ENCODE measurements around the gene CPED1.

CPED1 gene

GRCh38 chr7:121126801-121127534 lies 138.5 kb downstream of the CPED1 start:
- TF ChIP-seq EZH2 (optimal IDR thresholded peaks at IDR 0.05; ENCODE audit: low read depth, low read length) (no peak), CTCF (IDR thresholded peaks at IDR 0.05; ENCODE audit: low read length) (peak; percentile 39), EZH2phosphoT487 (IDR thresholded peaks at IDR 0.05; ENCODE audit: low read length) (no peak)
- Histone ChIP-seq H3K9me2 (replicated peaks; ENCODE audit: insufficient read depth, low read length) (no peaks in the 10 kb centered on the region), H4K20me1 (ENCODE audit: insufficient read depth, low read length) (no peaks in the 10 kb centered on the region), H3K79me2 (ENCODE audit: low read length) (no peaks in the 10 kb centered on the region), H3K4me3 (ENCODE audit: low read length) (no peak overlapping the region), H3K9me3 (replicated peaks; ENCODE audit: insufficient read depth, low read length) (no peaks in the 10 kb centered on the region), H3K4me1 (ENCODE audit: low read length) (no peaks in the 10 kb centered on the region), H3K36me3 (replicated peaks; ENCODE audit: insufficient read depth, low read length) (no peaks in the 10 kb centered on the region), H2AFZ (ENCODE audit: low read length) (no peak overlapping the region), H3K9ac (ENCODE audit: low read length) (no peak overlapping the region), H3K4me2 (ENCODE audit: low read depth, low read length) (no peak overlapping the region), H3F3A (ENCODE audit: insufficient read depth, low read length) (no peaks in the 10 kb centered on the region), H3K27ac (ENCODE audit: low read length) (no peak overlapping the region), H3K27me3 (replicated peaks; ENCODE audit: insufficient read depth, low read length) (no peaks in the 10 kb centered on the region)
- peak; percentile 51 for DNase-seq

DNA sequence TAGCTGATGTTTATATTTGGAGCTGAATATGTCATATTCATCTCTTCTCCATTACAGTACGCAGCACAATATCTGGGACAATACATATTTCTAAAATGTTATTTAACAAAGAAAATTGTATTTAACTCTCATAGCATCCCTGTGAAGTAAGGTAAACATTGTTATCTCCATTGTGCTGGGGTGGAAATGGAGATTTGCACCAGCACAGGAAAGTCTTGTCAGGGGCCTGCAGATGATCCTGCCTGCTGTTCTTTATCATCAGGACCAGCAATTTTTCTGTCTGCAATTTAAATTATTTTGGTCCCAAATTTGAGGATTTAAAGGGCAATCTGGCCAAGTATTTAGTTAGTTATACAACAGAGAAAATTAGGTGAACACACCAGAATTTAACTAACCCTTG lies 144.4 kb downstream of the CPED1 start:
- Histone ChIP-seq H3K4me3 (ENCODE audit: low read length) (no peak overlapping the region), H3K9me3 (replicated peaks; ENCODE audit: insufficient read depth, low read length) (no peaks in the 10 kb centered on the region), H3K9me2 (replicated peaks; ENCODE audit: insufficient read depth, low read length) (no peaks in the 10 kb centered on the region), H3K4me2 (ENCODE audit: low read depth, low read length) (no peak overlapping the region), H4K20me1 (ENCODE audit: insufficient read depth, low read length) (no peaks in the 10 kb centered on the region), H3K9ac (ENCODE audit: low read length) (no peak overlapping the region), H3K27ac (ENCODE audit: low read length) (no peak overlapping the region), H3K36me3 (replicated peaks; ENCODE audit: insufficient read depth, low read length) (no peaks in the 10 kb centered on the region), H3F3A (ENCODE audit: insufficient read depth, low read length) (peaks cover 5% of the 10 kb centered on the region), H3K79me2 (ENCODE audit: low read length) (no peaks in the 10 kb centered on the region), H2AFZ (ENCODE audit: low read length) (no peak overlapping the region), H3K27me3 (replicated peaks; ENCODE audit: insufficient read depth, low read length) (no peaks in the 10 kb centered on the region), H3K4me1 (ENCODE audit: low read length) (peaks cover 5% of the 10 kb centered on the region)
- TF ChIP-seq CTCF (IDR thresholded peaks at IDR 0.05; ENCODE audit: low read length), result no peak
- no peak for TF ChIP-seq EZH2phosphoT487 (IDR thresholded peaks at IDR 0.05; ENCODE audit: low read length)
- no peak for TF ChIP-seq EZH2 (optimal IDR thresholded peaks at IDR 0.05; ENCODE audit: low read depth, low read length)
- no peak for DNase-seq

DNA sequence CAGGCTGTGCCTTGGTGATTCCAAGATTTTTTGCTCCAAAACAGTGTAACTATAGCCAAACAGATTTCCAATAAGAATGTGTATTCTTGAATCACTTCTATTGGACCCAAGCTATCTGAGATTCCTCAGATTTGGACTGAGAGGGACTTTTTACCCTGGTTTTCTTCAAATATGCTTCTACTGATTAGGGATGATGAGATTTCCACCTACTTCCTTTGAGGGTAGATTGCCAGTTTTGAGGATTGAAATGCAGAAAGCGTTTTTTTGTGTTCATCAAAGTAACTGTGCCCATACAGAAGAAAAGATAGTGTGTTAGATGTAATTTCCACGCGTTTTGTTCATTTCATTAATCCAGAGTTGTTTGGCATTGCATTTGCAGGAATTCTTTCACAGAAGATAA lies 144.9 kb downstream of the CPED1 start:
- peaks cover 8% of the 10 kb centered on the region for H3F3A ChIP-seq (ENCODE audit: insufficient read depth, low read length)
- DNase-seq, result no peak
- H3K9me3 ChIP-seq (replicated peaks; ENCODE audit: insufficient read depth, low read length), result no peaks in the 10 kb centered on the region
- H2AFZ ChIP-seq (ENCODE audit: low read length), result no peak overlapping the region
- H3K27me3 ChIP-seq (replicated peaks; ENCODE audit: insufficient read depth, low read length), result no peaks in the 10 kb centered on the region
- no peak overlapping the region for H3K4me2 ChIP-seq (ENCODE audit: low read depth, low read length)
- H3K27ac ChIP-seq (ENCODE audit: low read length), result no peak overlapping the region
- peaks cover 7% of the 10 kb centered on the region for H3K4me1 ChIP-seq (ENCODE audit: low read length)
- H3K4me3 ChIP-seq (ENCODE audit: low read length), result no peak overlapping the region
- H3K36me3 ChIP-seq (replicated peaks; ENCODE audit: insufficient read depth, low read length), result no peaks in the 10 kb centered on the region
- TF ChIP-seq CTCF (IDR thresholded peaks at IDR 0.05; ENCODE audit: low read length), result no peak
- H3K9ac ChIP-seq (ENCODE audit: low read length), result no peak overlapping the region
- no peaks in the 10 kb centered on the region for H3K79me2 ChIP-seq (ENCODE audit: low read length)
- no peaks in the 10 kb centered on the region for H4K20me1 ChIP-seq (ENCODE audit: insufficient read depth, low read length)
- H3K9me2 ChIP-seq (replicated peaks; ENCODE audit: insufficient read depth, low read length), result no peaks in the 10 kb centered on the region
